H1 (cell line): ENCODE results near the gene NUCB1. TPM values are rescaled to one million over a fixed set of nuclear protein-coding genes. Genes with fewer than 3 reads are reported as not detected.
"Not testable (repeated sequence)": the region's sequence is repeated elsewhere in the genome, so short reads cannot be mapped to it uniquely, and the experiment has no call there.

Experiments used
- CTCF ChIA-PET: fragments of 300-600 bp; sonication (Branson Sonifier 250); formaldehyde crosslinking; loops from one replicate; lab custom pipeline; 2021; ENCODE audit not compliant: partially characterized antibody; lab: Charles Lee
- POLR2A ChIA-PET: fragments of 300-600 bp; sonication (Branson Sonifier 250); formaldehyde crosslinking; loops from one replicate; lab custom pipeline; 2021; ENCODE audit warnings: inconsistent platforms; ENCODE audit not compliant: partially characterized antibody; lab: Charles Lee
- DNase-seq, 2 experiments: peaks; one replicate each; pipeline versions ENCODE4 v3.0.0 to v3.0.0-alpha.2; 2010 to 2022; ENCODE audit warnings: low spot score in 2 of 2, low read depth in 1 of 2, mixed read lengths in 1 of 2
- FAIRE-seq: peaks from 2 replicates; lab custom pipeline; 2011; peaks lifted over from hg19 to GRCh38; lab: Jason Lieb, UNC
- H2AFZ ChIP-seq: 2 replicates; pipeline ENCODE4 v1.8.1; 2012; ENCODE audit warnings: low read length, inconsistent platforms
- H2AK5ac ChIP-seq: 2 replicates; pipeline ENCODE4 v1.6.1; 2013; ENCODE audit warnings: low read depth, low read length
- H2BK120ac ChIP-seq: replicated peaks from 2 replicates; pipeline ENCODE3; 2013; ENCODE audit warnings: low read depth, low read length, inconsistent platforms
- H2BK12ac ChIP-seq: 2 replicates; pipeline ENCODE4 v1.6.1; 2013; ENCODE audit warnings: low read depth, low read length
- H2BK15ac ChIP-seq: 2 replicates; pipeline ENCODE4 v1.6.1; 2013; ENCODE audit warnings: low read length
- H2BK20ac ChIP-seq: 2 replicates; pipeline ENCODE4 v1.6.1; 2013; ENCODE audit warnings: low read length
- H2BK5ac ChIP-seq: 2 replicates; pipeline ENCODE4 v1.6.1; 2013; ENCODE audit warnings: low read depth, low read length
- H3K14ac ChIP-seq: 2 replicates; pipeline ENCODE4 v1.6.1; 2013; ENCODE audit warnings: inconsistent platforms; ENCODE audit not compliant: insufficient read length
- H3K18ac ChIP-seq: 2 replicates; pipeline ENCODE4 v1.6.1; 2013; ENCODE audit warnings: low read length; ENCODE audit errors: extremely low read depth
- H3K23ac ChIP-seq: 2 replicates; pipeline ENCODE4 v1.6.1; 2013; ENCODE audit warnings: inconsistent platforms; ENCODE audit not compliant: insufficient read length
- H3K23me2 ChIP-seq: 2 replicates; pipeline ENCODE4 v1.6.1; 2013; ENCODE audit warnings: low read depth, low read length
- H3K27ac ChIP-seq: 2 replicates; pipeline ENCODE4 v1.6.1; 2011; ENCODE audit warnings: low read depth, low read length, inconsistent platforms
- H3K27me3 ChIP-seq, 4 experiments: replicated peaks in 1 of 4; 1 replicate in 1 of 4; 2 replicates in 3 of 4; pipeline versions ENCODE4 v1.6.1 to v1.8.1; 2011 to 2013; ENCODE audit warnings: low read length in 3 of 4, mild to moderate bottlenecking in 3 of 4, inconsistent platforms in 2 of 4, mixed read lengths in 2 of 4, moderate library complexity in 1 of 4; ENCODE audit not compliant: control insufficient read depth in 3 of 4, insufficient read depth in 3 of 4; ENCODE audit errors: extremely low read depth in 1 of 4
- H3K36me3 ChIP-seq, 4 experiments: 2 replicates each; pipeline versions ENCODE4 v1.6.1 to v1.8.1; 2011 to 2013; ENCODE audit warnings: mild to moderate bottlenecking in 4 of 4, low read length in 3 of 4, moderate library complexity in 2 of 4, control low read depth in 1 of 4, inconsistent platforms in 1 of 4; ENCODE audit not compliant: insufficient read depth in 4 of 4, control insufficient read depth in 2 of 4
- H3K4ac ChIP-seq: replicated peaks from 2 replicates; pipeline ENCODE3; 2013; ENCODE audit warnings: low read length, low read depth, mixed read lengths, inconsistent platforms; ENCODE audit not compliant: insufficient read length
- H3K4me1 ChIP-seq, 4 experiments: replicated peaks in 1 of 4; 1 replicate in 1 of 4; 2 replicates in 3 of 4; pipeline versions ENCODE4 v1.6.1 to v1.8.1; 2011 to 2013; ENCODE audit warnings: low read length in 3 of 4, inconsistent platforms in 2 of 4, mixed read lengths in 1 of 4; ENCODE audit not compliant: insufficient read depth in 4 of 4, control insufficient read depth in 3 of 4
- H3K4me2 ChIP-seq, 2 experiments: 2 replicates each; pipeline versions ENCODE4 v1.6.1 to v1.8.1; 2011 to 2013; ENCODE audit warnings: low read depth in 2 of 2, low read length in 2 of 2, control low read depth in 1 of 2, inconsistent platforms in 1 of 2, mild to moderate bottlenecking in 1 of 2; ENCODE audit not compliant: insufficient read depth in 1 of 2
- H3K4me3 ChIP-seq, 4 experiments: fragments of 200-600, 300-600 bp in 1 of 4; sonication (generic), shearing (Covaris generic), sonication (Bioruptor Twin) in 1 of 4; 2 replicates each; pipeline versions ENCODE4 v1.5.1 to v1.8.1; 2011 to 2016; ENCODE audit warnings: low read length in 4 of 4, low read depth in 3 of 4, control low read depth in 2 of 4, inconsistent platforms in 2 of 4, mild to moderate bottlenecking in 2 of 4, mixed read lengths in 1 of 4, moderate library complexity in 1 of 4; ENCODE audit not compliant: insufficient read depth in 2 of 4; ENCODE audit errors: extremely low read depth in 1 of 4
- H3K56ac ChIP-seq: replicated peaks from 2 replicates; pipeline ENCODE3; 2013; ENCODE audit warnings: low read depth, mild to moderate bottlenecking, mixed read lengths, low read length, inconsistent platforms; ENCODE audit not compliant: insufficient read length
- H3K79me1 ChIP-seq: 2 replicates; pipeline ENCODE4 v1.6.1; 2013; ENCODE audit warnings: low read depth, low read length, control low read depth
- H3K79me2 ChIP-seq, 2 experiments: 2 replicates each; pipeline versions ENCODE4 v1.6.1 to v1.8.1; 2012 to 2013; ENCODE audit warnings: low read length in 2 of 2, mild to moderate bottlenecking in 2 of 2, inconsistent platforms in 1 of 2; ENCODE audit not compliant: insufficient read depth in 2 of 2, control insufficient read depth in 1 of 2
- H3K9ac ChIP-seq, 4 experiments: replicated peaks in 1 of 4; 1 replicate in 1 of 4; 2 replicates in 3 of 4; pipeline versions ENCODE4 v1.6.1 to v1.8.1; 2011 to 2013; ENCODE audit warnings: low read depth in 3 of 4, low read length in 3 of 4, control low read depth in 2 of 4, mild to moderate bottlenecking in 2 of 4, moderate library complexity in 2 of 4, inconsistent platforms in 1 of 4; ENCODE audit errors: extremely low read depth in 1 of 4
- H3K9me3 ChIP-seq, 2 experiments: 2 replicates each; pipeline versions ENCODE4 v1.6.1 to v1.8.1; 2012 to 2013; ENCODE audit warnings: mild to moderate bottlenecking in 2 of 2, moderate library complexity in 2 of 2, control low read depth in 1 of 2, inconsistent platforms in 1 of 2, low read depth in 1 of 2, low read length in 1 of 2, mixed read lengths in 1 of 2; ENCODE audit not compliant: insufficient read depth in 2 of 2
- H4K20me1 ChIP-seq, 2 experiments: replicated peaks in 1 of 2; 2 replicates each; pipeline versions ENCODE3 to v1.8.1; 2011 to 2013; ENCODE audit warnings: inconsistent platforms in 2 of 2, low read length in 2 of 2, mild to moderate bottlenecking in 1 of 2; ENCODE audit not compliant: insufficient read depth in 2 of 2, control insufficient read depth in 1 of 2
- H4K5ac ChIP-seq: 2 replicates; pipeline ENCODE4 v1.6.1; 2013; ENCODE audit warnings: low read length, low read depth, mixed read lengths, inconsistent platforms; ENCODE audit not compliant: insufficient read length
- H4K8ac ChIP-seq: 2 replicates; pipeline ENCODE4 v1.8.0; 2013; ENCODE audit warnings: mild to moderate bottlenecking, moderate library complexity, low read length, inconsistent platforms; ENCODE audit not compliant: insufficient read depth; ENCODE audit errors: extremely low read depth
- H4K91ac ChIP-seq: replicated peaks from 2 replicates; pipeline ENCODE3; 2013; ENCODE audit warnings: low read length, mixed read lengths, inconsistent platforms; ENCODE audit not compliant: insufficient read length
- polyA plus RNA-seq, 7 experiments: library from polyadenylated mRNA; depleted of rRNA in 3 of 7; stranded (reverse) in 5 of 7; unstranded in 2 of 7; fragments of >200 nt in 5 of 7; fragments of 200-250 nt in 2 of 7; gene quantifications; 1 replicate in 5 of 7; 2 replicates in 1 of 7; 4 replicates in 1 of 7; pipeline versions ENCODE4 v1.2.1 to v1.2.3, GENCODE V29; 2011 to 2013; ENCODE audit warnings: missing spikeins in 2 of 7, mixed read lengths in 2 of 7
- total RNA-seq: library from RNA; stranded (reverse); fragmentation: NEBNext Ultra II Directional; extraction: Animal tissue kit (Norgen Biotek cat#: 25700); gene quantifications from 2 replicates; pipeline ENCODE4 v1.2.1, GENCODE V29; 2021

Gene NUCB1
- total and polyA plus RNA-seq, 2 of the 8 experiments (the other 6 are each of a cell fraction or from before 2014, with no cell fraction given): 111 to 121 TPM

DNA sequence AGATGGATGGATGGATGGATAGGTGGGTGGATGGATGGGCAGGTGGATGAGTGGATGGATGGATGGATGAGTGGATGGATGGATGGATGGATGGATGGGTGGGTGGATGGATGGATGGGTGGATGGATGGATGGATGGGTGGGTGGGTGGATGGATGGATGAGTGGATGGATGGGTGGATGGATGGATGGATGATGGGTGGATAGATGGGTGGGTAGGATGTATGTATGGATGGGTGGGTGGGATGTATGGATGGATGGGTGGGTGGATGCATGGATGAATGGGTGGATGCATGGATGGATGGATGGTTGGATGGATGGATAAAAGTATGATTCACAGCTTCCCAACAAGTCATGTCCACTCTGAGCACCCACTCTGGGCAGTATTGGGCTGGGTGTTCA, 3.7 kb downstream of the NUCB1 start:
- H4K5ac ChIP-seq, H4K20me1 ChIP-seq, H3K4me3 ChIP-seq, H2BK12ac ChIP-seq, H4K91ac ChIP-seq, H2BK20ac ChIP-seq, H3K23ac ChIP-seq, H3K9ac ChIP-seq, H3K79me1 ChIP-seq, H3K18ac ChIP-seq, H3K23me2 ChIP-seq, H3K9me3 ChIP-seq, H4K8ac ChIP-seq, H2BK120ac ChIP-seq, H2BK15ac ChIP-seq, H2BK5ac ChIP-seq, H2AK5ac ChIP-seq, H3K4me1 ChIP-seq, H3K27me3 ChIP-seq, FAIRE-seq, H3K4ac ChIP-seq, H2AFZ ChIP-seq, H3K27ac ChIP-seq, DNase-seq, H3K4me2 ChIP-seq, H3K14ac ChIP-seq: not testable (repeated sequence)
- H3K36me3 ChIP-seq: peaks cover 4 to 21% (median 11%) of the 10 kb centered on the region in 4 experiments; a peak in 6 of 8 replicates
- peak overlapping the region; percentile 32 for H3K56ac ChIP-seq
- H3K79me2 ChIP-seq: peaks cover 0 to 15% of the 10 kb centered on the region in 2 experiments; a peak in 2 of 4 replicates
- ChIA-PET CTCF (interaction anchor here (0.7 to 1.6 kb wide), 2 partner anchors 30 to 171 kb away, joined by 3 read pairs; no protein-coding TSS in a partner anchor), POLR2A (interaction anchor here (2.0 kb wide), 1 partner anchor 12 kb away, joined by 6 read pairs; no protein-coding TSS in a partner anchor)
